Measurements from ENCODE around the gene NPB.

The NPB gene

DNA sequence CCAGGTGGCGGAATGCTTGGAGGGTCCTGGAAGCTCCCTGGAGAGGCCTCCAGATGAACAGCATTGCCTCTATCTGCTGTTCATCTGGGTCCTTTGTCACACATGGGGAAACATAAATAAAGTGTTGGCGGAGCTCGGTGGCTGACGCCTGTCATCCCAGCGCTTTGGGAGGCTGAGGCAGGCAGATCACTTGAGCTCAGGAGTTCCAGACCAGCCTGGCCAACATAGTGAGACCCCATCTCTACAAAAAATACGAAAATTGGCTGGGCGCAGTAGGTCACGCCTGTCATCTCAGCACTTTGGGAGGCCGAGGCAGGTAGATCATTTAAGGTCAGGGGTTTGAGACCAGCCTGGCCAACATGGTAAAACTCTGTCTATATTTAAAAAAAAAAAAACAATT, 42.8 kb downstream of the NPB start:
- no peak for DNase-seq

DNA sequence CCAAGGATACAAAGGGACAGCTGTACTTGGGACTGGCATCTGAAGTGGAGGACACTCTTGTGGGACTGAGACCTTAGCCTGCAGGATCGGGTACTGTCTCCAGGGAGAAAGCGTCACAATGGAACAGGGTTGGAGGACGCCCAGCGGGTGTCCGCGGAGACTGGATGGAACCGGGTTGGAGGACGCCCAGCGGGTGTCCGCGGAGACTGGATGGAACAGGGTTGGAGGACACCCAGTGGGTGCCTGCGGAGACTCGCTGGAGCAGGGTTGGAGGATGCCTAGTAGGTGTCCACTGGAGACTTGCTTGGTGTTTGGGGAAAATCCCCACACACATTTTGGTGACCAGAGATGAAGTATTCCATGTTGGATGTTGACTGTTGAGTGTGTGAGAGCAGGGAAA, 45.2 kb downstream of the NPB start, which contains the start of gene MYADML2:
Gene MYADML2, minus strand, starts transcription at position 45 of the 400 bp plus-strand sequence. CDS start 5,492 bp downstream, outside the sequence.
- no peak for DNase-seq

DNA sequence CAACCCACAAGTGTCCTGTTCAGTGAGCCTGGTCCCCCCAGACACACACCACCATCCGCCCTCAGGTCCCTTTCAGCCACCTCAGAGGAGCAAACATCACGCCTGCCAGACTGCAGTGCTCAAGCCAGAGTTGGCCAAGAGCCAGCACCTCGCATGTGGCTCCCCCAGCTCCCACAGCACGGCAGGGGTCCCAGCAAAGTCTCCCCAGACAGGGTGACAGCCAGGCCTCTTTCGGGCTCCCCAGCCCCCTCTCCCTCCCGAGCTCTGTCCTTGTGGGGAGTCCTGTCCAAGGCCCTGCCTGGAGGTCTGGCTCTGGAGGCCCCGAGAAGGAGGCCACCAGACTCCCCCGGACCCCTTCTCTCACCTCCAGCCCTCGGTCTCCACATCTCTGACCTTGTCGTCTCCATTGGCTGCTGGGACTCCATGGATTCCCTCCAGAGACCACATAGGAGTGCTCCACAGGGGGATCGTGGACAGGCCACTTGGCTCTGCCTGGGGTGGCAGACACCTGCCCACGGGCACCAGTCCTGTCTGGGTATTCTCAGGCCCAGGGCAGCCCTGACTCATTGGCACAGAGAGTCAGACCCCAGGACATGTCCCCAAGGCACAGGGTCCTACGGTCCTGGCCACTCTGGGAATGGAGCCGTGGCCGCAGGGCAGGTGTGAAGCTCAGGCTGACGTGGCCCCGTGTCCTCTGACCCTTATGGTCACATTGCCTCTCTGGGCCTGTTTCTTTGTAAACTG, 46.8 kb downstream of the NPB start:
- no peak for DNase-seq

DNA sequence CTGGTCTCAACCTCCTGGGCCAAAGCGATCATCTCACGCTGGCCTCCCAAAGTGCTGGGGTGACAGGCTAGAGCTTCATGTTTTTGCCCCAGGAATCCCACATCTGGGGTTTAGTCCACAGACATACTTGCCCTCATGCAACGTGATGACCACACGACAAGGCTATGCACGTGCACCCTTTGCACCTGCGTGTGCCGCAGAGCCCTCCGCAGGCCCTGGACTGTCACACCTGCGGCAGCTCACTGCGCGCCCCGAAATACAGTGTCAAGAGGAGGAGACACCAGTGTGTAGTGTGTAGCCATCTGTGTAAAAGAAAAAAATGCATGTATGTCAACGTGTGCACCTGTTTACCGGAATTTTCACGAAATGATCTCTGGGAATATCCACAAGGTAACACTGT, 48.5 kb downstream of the NPB start:
- no peak for DNase-seq

DNA sequence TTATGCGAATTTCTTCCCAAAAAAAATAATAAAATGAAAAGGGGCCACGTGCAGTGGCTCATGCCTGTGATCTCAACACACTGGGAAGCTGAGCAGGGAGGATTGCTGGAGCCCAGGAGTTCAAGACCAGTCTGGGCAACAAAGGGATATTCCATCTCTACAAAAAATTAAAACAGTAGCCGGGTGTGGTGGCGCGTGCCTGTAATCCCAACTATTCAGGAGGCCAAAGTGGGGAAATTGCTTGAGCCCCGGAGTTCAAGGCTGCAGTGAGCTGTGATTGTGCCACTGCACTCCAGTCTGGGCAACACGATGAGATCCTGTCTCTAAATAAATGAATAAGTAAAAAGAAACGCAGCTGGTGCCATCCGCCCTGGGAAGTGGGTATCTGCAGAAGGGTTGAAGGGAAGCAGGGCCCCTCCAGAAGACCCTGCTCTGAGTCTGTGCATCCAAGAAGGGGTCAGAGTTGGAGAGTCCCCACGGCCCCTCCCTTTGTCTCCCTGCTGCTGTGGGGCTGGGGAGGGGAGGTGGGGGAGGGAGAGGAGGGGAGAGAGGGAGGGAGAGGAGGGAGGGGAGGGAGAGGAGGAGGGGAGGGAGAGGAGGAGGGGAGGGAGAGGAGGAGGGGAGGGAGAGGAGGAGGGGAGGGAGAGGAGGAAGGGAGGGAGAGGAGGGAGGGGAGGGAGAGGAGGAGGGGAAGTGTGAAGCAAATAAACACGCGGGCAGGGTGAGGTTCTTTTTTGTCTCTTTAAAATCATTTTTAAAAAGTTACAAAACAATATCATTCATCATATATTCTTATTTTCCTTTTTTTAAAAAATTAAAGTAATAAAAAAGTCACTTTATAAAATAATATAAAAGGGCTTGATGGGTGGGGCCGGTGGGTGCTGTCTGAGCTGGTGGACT, 50.0 kb downstream of the NPB start:
- no peak for DNase-seq

All from activated CD8-positive, alpha-beta memory T cell treated with anti-CD3 and anti-CD28 coated beads, Interleukin-2, amount 50 U/mL, for 48 hours (primary cell).